ENCODE measurements around the gene ACER1.
"Not testable (repeated sequence)": the region's sequence is repeated elsewhere in the genome, so short reads cannot be mapped to it uniquely, and the experiment has no call there.

Gene ACER1

GRCh38 chr19:6318772-6319171 is 14.6 kb downstream of the ACER1 start:
- no peak overlapping the region for H3K4me3 ChIP-seq (ENCODE audit: low read length)
- DNase-seq (ENCODE audit: low read depth): peak; percentile 6
- no peak for TF ChIP-seq CTCF (conservative IDR thresholded peaks at IDR 0.05; ENCODE audit: low read length)

GRCh38 chr19:6315646-6316045 is 17.8 kb downstream of the ACER1 start:
- not testable (repeated sequence) for H3K4me3 ChIP-seq (ENCODE audit: low read length); DNase-seq (ENCODE audit: low read depth)

- TF ChIP-seq CTCF (conservative IDR thresholded peaks at IDR 0.05; ENCODE audit: low read length): no peak
- no peak overlapping the region for H3K4me3 ChIP-seq (ENCODE audit: low read length)
- no peak for DNase-seq (ENCODE audit: low read depth)
Measured at GRCh38 chr19:6313398-6313969, 19.9 kb downstream of the ACER1 start.

GRCh38 chr19:6312018-6312417 is 21.4 kb downstream of the ACER1 start:
- TF ChIP-seq CTCF (conservative IDR thresholded peaks at IDR 0.05; ENCODE audit: low read length): no peak
- DNase-seq (ENCODE audit: low read depth): no peak
- no peak overlapping the region for H3K4me3 ChIP-seq (ENCODE audit: low read length)

GRCh38 chr19:6298413-6298812 is 35.0 kb downstream of the ACER1 start:
- no peak for TF ChIP-seq CTCF (conservative IDR thresholded peaks at IDR 0.05; ENCODE audit: low read length)
- no peak for DNase-seq (ENCODE audit: low read depth)
- no peak overlapping the region for H3K4me3 ChIP-seq (ENCODE audit: low read length)

GRCh38 chr19:6297202-6297601 is 36.2 kb downstream of the ACER1 start:
- no peak overlapping the region for H3K4me3 ChIP-seq (ENCODE audit: low read length)
- no peak for TF ChIP-seq CTCF (conservative IDR thresholded peaks at IDR 0.05; ENCODE audit: low read length)
- no peak for DNase-seq (ENCODE audit: low read depth)

GRCh38 chr19:6292006-6292405 is 41.4 kb downstream of the ACER1 start:
- no peak for TF ChIP-seq CTCF (conservative IDR thresholded peaks at IDR 0.05; ENCODE audit: low read length)
- no peak for DNase-seq (ENCODE audit: low read depth)
- H3K4me3 ChIP-seq (ENCODE audit: low read length): no peak overlapping the region

- no peak for DNase-seq (ENCODE audit: low read depth)
- H3K4me3 ChIP-seq (ENCODE audit: low read length): no peak overlapping the region
- TF ChIP-seq CTCF (conservative IDR thresholded peaks at IDR 0.05; ENCODE audit: low read length): no peak
Measured at GRCh38 chr19:6288737-6289136, 44.7 kb downstream of the ACER1 start.
